PC-9 (cell line): ENCODE data around the gene PRR7.

ENCODE experiments used
- CTCF ChIP-seq: fragments of 200-600 bp; sonication (generic); conservative IDR thresholded peaks from 2 replicates; pipeline ENCODE4 v1.6.1; 2017; ENCODE audit warnings: mixed run types, antibody characterized with exemption, mild to moderate bottlenecking, moderate library complexity
- EZH2 ChIP-seq: fragments of 200-600 bp; sonication (generic); IDR thresholded peaks from 2 replicates; pipeline ENCODE4 v1.8.0; 2017; ENCODE audit warnings: antibody characterized with exemption, low read depth

DNA sequence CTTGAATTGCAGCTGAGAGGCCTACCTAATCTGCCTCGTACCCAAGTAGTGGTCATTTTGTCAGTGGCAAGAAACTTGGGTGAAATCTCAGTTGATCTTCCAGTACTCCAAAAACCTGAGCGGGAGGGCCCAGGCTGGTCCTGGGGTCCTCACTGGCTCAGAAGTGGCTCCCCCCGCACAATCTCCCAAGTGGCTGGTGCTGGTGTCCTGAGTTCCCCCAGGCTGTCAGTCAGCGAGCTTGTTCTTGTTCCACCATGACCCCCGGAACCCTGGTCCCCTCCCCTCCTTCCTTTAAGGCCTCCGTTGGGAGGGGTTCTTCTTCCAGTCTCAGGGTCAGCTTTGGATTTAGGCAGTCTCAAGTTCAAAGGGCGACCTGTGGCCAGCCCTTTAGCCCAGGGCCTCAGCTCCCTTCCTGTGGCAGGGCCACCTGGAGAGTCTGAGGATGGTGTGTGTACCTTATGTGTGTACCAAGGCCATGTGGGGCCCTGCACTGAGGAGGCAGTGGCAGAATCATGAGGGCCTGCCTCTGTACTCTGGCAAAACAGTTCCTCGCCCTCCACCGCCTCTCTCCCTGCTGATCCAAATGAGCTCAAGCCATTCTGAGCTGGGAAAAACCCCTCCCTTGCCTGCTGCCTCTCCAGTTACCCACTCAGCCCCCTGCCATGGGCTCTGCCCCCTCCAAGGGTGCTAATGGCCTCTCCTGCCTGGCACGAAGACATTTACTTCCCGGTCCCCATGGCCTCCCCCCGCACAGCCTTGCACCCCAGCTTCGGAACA is 31.3 kb downstream of the PRR7 start:
- TF ChIP-seq CTCF = no peak
- TF ChIP-seq EZH2 = no peak
